ENCODE measurements around the gene WNT16.
A peak's percentile ranks its signal among the peaks of the same experiment; 100 is the strongest.

The WNT16 gene

DNA sequence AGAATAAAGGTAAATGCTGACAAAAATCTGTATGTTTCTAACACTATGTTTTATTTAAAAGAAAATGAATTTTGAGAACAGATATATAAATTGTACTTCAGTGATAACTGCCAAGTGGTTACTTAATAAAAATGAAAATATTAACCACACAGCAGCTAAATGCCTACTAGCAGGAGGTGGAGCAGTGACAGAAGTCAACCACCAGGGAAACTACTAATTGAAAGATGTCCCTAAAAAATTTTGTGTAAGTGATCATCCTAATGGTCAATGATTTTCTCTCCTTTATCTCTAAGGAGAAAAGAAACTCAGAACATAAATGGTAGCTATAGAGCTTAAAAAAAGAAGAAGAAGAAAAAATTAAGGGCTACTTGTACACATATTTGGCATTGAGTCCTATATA is 22.9 kb downstream of the WNT16 start:
- no peak for DNase-seq

DNA sequence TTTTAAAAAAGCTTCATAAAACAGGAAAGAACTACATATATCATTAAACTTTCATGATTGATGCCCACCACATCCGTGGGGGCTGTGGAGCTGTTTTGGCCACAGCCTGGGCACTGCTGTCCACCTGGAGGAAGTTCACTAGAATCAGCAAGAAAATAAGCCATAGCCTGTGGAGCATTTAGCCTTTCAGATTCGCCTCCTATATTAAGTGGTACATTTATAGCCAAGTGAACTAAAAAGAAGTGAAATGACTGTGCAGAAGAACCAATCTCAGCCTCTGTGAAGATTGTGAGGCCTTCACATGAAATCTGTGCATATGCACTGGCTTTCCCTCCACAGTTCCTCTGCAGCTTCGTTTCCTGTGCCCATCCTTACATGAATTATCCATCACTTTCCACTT is 23.5 kb downstream of the WNT16 start:
- no peak for DNase-seq

DNA sequence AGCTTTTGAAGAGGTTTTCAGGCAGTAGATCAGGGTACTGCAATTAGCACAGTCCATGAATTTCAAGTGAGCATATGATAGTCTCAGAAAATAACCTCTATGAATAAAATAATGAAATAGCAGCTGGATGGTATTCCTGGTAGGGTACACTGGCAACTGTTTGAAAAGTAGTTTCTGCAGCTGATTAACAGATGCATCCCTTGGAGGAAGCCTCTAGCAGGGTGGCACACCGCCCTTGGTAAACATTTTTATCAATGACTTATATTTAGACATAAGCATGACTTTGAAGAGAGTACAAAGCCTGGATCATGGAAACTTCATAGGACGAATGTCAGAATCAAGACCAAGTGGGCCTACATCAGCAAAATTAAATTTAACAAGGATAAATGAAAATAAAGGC is 26.8 kb downstream of the WNT16 start:
- DNase-seq: no peak

DNA sequence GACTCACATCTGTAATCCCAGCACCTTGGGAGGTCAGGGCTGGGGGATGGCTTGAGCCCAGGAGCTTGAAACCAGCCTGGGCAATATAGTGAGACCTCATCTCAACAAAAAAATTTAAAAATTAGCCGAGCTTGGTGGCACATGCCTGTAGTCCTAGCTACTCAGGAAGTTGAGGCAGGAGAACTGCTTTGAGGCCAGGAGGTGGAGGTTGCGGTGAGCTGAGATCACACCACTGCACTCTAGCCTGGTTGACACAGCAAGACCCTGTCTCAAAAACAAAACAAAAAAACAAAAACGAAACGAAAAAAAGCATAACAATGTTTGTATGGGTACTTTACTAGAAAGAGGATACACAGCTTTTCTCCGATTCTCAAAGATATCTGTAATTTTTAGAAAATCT is 31.8 kb downstream of the WNT16 start:
- DNase-seq: no peak

- peak; percentile 57 for DNase-seq
Measured at GRCh38 chr7:121366852-121367431, 38.1 kb downstream of the WNT16 start.

DNA sequence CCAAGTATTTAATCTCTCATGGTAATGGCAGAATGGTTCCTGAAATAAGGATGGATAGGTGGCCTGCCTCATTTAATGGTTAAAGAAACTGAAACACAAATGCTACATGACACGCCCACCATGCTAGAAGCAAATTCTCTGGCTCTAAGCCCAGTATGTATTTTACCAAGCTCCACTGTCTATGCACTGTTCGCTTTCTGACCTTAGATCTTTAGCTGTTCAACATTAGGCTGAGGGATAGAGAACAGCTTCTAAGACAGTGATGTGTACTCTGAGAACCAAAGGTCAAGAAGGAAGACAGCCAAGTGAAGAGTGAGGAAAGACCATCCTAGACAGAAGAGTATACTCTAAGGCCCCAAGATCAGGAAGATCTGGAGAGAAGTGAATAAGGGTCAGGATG is 40.7 kb downstream of the WNT16 start:
- DNase-seq: no peak

DNA sequence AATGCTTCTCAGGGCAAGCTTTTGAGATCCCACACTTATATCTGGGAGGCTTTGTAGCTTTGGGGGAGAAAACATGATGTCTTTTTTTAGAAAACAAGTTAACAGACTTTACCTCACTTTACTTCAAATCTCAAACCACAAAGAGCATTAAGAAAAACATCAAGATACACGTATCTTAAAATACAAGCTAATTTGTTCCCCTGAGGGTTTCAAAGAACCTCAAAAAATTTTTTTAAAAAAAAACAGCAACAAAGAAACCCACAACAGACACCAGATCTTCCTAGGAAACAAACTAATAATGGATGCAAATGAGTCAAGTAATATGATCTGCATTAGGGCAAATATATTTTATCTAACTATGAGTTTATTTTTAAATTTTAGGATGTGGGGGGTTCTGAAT is 42.6 kb downstream of the WNT16 start:
- no peak for DNase-seq

DNA sequence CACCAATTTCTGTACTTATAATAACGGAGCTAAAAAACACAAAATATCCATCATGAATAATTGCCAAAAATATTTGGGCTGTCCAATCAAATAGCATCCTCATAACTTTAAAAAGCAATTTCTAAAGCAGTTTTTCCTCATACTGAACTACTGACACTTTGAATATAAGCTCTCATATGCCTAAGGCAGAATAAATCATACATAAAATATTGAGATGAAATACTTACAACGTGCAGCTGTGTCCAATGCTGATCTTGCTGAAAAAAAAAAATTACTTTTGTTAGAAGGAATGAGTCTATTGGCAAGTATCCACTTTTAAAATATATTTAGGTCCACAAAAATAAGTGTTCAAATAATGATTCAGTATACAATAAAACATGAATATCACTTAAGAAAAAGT is 43.1 kb downstream of the WNT16 start:
- DNase-seq: no peak

DNA sequence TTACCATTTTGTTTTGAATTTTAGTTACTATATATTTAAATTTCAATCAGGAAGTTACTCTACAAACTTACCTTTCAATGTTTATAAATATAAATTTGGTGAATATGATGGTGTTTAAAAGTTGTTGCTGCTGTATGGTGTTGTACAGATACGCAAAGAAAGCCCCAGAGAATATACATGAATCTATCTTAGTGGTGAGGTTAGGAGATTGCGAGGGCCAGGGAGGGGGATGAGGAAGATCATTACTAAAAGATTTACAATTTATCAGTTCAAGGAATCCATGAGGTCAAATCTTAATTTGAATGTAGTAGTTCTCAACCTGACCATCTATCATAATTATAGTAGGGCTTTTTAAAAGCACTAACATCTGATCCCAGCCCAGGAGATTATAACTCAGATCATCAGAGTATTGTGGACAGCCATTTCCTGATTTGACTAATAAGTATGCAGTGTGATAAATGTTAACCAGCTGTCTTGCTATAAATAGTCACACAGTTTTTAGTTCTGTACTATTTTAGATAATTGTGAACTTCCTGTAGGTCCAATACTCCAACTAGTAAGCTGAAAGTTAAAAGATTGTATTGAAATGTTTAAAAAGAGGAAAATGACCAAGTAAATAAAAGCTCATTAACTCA is 43.7 kb downstream of the WNT16 start:
- no peak for DNase-seq

DNA sequence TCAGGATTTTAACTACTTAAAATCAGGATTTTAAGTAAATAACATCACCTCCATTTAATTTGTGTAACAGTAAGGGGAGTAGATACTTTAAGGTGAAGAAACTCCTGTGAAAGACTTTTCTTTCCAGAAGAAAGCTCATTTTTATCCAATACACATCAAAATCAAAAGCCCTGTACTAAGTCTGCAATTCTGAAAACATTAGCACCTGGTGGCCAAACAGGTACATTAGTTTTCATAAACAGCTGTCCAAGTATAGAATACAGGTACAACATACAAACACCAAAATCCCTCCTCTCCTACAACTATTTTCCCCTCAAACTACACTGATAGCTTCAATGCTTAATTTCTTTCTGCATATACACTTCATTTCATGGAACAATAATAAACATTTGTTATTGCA is 44.4 kb downstream of the WNT16 start:
- DNase-seq: no peak

DNA sequence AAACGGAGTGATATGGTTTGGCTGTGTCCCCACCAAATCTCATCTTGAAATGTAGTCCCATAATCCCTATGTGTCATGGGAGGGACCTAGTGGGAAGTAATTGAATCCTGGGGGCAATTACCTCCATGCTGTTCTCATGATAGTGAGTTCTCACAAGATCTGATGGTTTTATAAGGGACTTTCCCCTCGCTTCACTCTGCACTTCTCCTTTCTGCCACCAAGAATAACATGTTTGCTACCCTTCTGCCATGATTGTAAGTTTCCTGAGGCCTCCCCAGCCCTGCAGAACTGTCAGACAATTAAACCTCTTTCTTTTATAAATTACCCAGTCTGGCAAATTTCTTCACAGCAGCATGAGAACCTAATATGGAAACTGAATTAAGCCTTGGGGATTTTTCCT is 48.2 kb downstream of the WNT16 start:
- no peak for DNase-seq

- DNase-seq: no peak
Measured at GRCh38 chr7:121379930-121380329, 51.1 kb downstream of the WNT16 start.

- no peak for DNase-seq
Measured at GRCh38 chr7:121382473-121382872, 53.7 kb downstream of the WNT16 start.

DNA sequence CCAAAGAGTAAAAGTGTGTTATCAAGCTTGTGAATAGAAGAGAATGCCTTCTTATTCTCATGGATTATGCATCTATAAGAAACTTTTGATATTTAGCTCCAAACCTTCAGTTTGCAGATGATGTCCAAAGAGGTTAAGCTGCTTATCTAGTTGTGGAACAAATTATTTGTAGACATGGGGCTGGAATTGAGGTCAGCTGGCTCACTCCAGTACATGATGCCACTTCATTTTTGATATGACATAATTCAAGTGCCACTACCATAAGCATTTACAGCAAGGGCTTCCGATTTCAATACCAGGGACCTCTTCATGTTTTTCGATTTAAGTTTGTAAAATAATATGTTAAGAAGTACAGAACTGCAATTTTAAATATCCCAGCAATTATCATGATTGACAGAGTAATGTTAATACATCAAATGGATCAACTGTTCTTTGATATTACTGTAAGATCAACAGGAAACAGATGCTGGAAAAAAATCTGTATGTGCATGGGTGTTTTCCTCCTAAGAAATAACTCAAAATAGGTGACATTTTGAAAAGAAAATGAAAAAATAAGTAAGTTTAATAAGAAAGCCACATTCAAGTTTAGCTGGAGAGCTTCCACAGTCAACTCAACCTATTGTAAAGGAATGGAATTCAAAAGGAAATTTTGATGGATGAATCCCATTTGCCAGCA is 54.6 kb downstream of the WNT16 start:
- DNase-seq: no peak

GRCh38 chr7:121384265-121384664 is 55.5 kb downstream of the WNT16 start:
- DNase-seq: no peak

GRCh38 chr7:121385056-121385799 is 56.4 kb downstream of the WNT16 start:
- no peak for DNase-seq

- no peak for DNase-seq
Measured at GRCh38 chr7:121385800-121386179, 57.0 kb downstream of the WNT16 start.

DNA sequence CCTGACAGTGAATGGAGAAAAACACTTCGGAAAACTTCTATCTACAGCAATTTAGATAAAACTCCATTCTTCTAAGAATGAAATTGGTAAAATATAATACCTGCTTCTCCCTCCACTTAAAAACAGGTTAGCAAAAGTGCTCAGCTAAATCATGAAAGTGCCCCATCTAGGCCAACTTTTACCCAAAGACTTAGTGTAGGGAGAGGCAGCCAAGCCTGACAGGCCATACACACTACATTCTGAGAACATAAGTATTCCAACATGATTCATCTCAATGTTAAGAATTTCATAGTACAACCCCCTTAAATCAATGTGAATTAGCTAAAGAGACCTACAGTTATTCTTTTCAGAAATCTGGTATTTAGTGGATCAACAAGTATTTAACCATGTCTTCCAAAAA is 60.1 kb downstream of the WNT16 start:
- no peak for DNase-seq

DNA sequence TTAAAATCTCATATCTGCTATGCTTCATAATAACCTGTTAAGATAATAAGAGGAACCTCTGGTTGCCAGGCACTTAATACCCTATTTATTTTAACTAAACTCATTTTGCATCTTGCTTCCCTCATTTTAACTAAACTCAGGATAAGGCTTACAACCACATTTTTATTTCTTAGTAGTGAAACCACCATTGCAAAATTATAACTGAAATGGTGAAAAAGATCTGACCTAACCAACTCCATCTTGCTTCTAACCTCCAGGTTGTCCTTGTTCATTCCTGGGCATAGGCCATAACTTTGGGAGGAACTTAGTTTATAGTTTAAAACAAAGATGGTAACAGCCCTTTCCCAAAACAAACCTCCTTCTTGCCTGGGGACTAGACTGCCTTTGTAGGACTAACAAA is 61.3 kb downstream of the WNT16 start:
- no peak for DNase-seq

DNA sequence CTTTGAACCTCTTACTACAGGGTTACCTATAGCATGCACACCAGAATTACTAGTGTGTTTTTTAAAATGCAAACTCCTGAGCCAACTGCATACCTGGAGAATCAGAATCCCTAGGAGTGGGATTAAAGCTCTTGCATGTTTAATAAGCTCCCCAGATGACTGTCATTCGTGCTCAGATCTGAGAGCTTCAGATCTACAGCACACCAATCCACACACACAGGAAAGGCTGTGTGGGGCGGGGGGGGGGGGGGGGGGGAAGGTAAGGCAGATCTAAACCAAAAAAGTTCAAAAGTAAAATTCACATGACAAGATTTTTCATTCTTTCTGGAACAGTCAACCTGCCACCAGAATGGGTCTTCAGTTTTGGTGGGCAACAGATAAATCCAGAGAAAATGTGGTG is 61.8 kb downstream of the WNT16 start:
- peak; percentile 30 for DNase-seq
